Measurements from ENCODE around the gene AFF3.

- TF ChIP-seq CTCF (IDR thresholded peaks at IDR 0.05; ENCODE audit: low read depth, low read length, missing input control) (no peak), ZBTB33 (IDR thresholded peaks at IDR 0.05) (no peak), SP1 (IDR thresholded peaks at IDR 0.05) (no peak), FOXA1 (IDR thresholded peaks at IDR 0.05) (no peak), RAD21 (IDR thresholded peaks at IDR 0.05) (no peak), TAF1 (conservative IDR thresholded peaks at IDR 0.05) (no peak), MAX (IDR thresholded peaks at IDR 0.05) (no peak), JUND (IDR thresholded peaks at IDR 0.05) (no peak), FOXA2 (IDR thresholded peaks at IDR 0.05) (no peak), YY1 (IDR thresholded peaks at IDR 0.05) (no peak), EGR1 (IDR thresholded peaks at IDR 0.05; ENCODE audit: low read depth in 2 of 2) (no peak), GABPA (IDR thresholded peaks at IDR 0.05 in 1 of 2, conservative IDR thresholded peaks at IDR 0.05 in 1 of 2) (no peak), ATF3 (IDR thresholded peaks at IDR 0.05) (no peak)
Measured at GRCh38 chr2:100143286-100143685, 896 bp upstream of the AFF3 start.

Data from liver (tissue), 3 donors.